Nephron progenitor cell (in vitro differentiated cells): ENCODE data around the gene ALS2CL.

Experiments
- DNase-seq: peaks from one replicate; pipeline ENCODE4 v3.0.0; 2021
- H3K27ac Mint-ChIP-seq: 2 replicates; pipeline ENCODE4 v1.8.0; 2021; ENCODE audit warnings: mild to moderate bottlenecking, moderate library complexity, mixed read lengths
- H3K27me3 Mint-ChIP-seq: 2 replicates; pipeline ENCODE4 v1.8.0; 2021; ENCODE audit warnings: mild to moderate bottlenecking, low read depth, mixed read lengths; ENCODE audit not compliant: poor library complexity
- H3K36me3 Mint-ChIP-seq: 2 replicates; pipeline ENCODE4 v1.8.0; 2021; ENCODE audit warnings: low read depth, mixed read lengths
- H3K4me1 Mint-ChIP-seq: 2 replicates; pipeline ENCODE4 v1.8.0; 2021; ENCODE audit warnings: mixed read lengths
- H3K4me3 Mint-ChIP-seq: 2 replicates; pipeline ENCODE4 v1.8.0; 2021; ENCODE audit warnings: mild to moderate bottlenecking, moderate library complexity, mixed read lengths
- H3K9me3 Mint-ChIP-seq: 2 replicates; pipeline ENCODE4 v1.8.0; 2021; ENCODE audit warnings: mild to moderate bottlenecking, moderate library complexity, mixed read lengths
- TF ChIP-seq, protein P1 (sequence below): fragments of 200-600 bp; sonication (generic); IDR thresholded peaks from 2 replicates; pipeline ENCODE4 v1.5.0; 2021; ENCODE audit warnings: antibody characterized with exemption

ALS2CL gene

GRCh38 chr3:46713050-46713897, 19.8 kb upstream of the ALS2CL start:
- DNase-seq: no peak
- Mint-ChIP-seq H3K4me1 (peaks cover 30% of the 10 kb centered on the region), H3K27ac (no peak overlapping the region)

GRCh38 chr3:46712191-46713049, 18.9 kb upstream of the ALS2CL start:
- H3K36me3 Mint-ChIP-seq: no peaks in the 10 kb centered on the region
- H3K9me3 Mint-ChIP-seq: no peaks in the 10 kb centered on the region
- H3K4me1 Mint-ChIP-seq: peaks cover 30% of the 10 kb centered on the region
- peaks cover 8% of the 10 kb centered on the region for H3K27me3 Mint-ChIP-seq
- DNase-seq: no peak
- TF ChIP-seq, protein P1, sequence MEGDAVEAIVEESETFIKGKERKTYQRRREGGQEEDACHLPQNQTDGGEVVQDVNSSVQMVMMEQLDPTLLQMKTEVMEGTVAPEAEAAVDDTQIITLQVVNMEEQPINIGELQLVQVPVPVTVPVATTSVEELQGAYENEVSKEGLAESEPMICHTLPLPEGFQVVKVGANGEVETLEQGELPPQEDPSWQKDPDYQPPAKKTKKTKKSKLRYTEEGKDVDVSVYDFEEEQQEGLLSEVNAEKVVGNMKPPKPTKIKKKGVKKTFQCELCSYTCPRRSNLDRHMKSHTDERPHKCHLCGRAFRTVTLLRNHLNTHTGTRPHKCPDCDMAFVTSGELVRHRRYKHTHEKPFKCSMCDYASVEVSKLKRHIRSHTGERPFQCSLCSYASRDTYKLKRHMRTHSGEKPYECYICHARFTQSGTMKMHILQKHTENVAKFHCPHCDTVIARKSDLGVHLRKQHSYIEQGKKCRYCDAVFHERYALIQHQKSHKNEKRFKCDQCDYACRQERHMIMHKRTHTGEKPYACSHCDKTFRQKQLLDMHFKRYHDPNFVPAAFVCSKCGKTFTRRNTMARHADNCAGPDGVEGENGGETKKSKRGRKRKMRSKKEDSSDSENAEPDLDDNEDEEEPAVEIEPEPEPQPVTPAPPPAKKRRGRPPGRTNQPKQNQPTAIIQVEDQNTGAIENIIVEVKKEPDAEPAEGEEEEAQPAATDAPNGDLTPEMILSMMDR: no peak
- H3K4me3 Mint-ChIP-seq: no peak overlapping the region
- H3K27ac Mint-ChIP-seq: no peak overlapping the region

More at GRCh38 chr3:46713050-46713897, 19.8 kb upstream of the ALS2CL start:
- Mint-ChIP-seq H3K36me3 (no peaks in the 10 kb centered on the region), H3K4me3 (no peak overlapping the region), H3K27me3 (peaks cover 8% of the 10 kb centered on the region), H3K9me3 (no peaks in the 10 kb centered on the region)
- TF ChIP-seq, protein P1: no peak

- Mint-ChIP-seq H3K4me1 (peaks cover 31% of the 10 kb centered on the region), H3K36me3 (no peaks in the 10 kb centered on the region), H3K27me3 (peaks cover 8% of the 10 kb centered on the region), H3K4me3 (no peak overlapping the region), H3K9me3 (no peaks in the 10 kb centered on the region), H3K27ac (no peak overlapping the region)
- TF ChIP-seq, protein P1: no peak
- no peak for DNase-seq
These were observed 18.3 kb upstream of the ALS2CL start for GRCh38 chr3:46711760-46712159.

GRCh38 chr3:46711305-46711704, 17.8 kb upstream of the ALS2CL start:
- Mint-ChIP-seq H3K27me3 (peaks cover 8% of the 10 kb centered on the region), H3K36me3 (no peaks in the 10 kb centered on the region), H3K4me1 (peaks cover 35% of the 10 kb centered on the region), H3K9me3 (no peaks in the 10 kb centered on the region), H3K27ac (peak overlapping the region; percentile 41), H3K4me3 (no peak overlapping the region)
- TF ChIP-seq, protein P1: no peak
- DNase-seq: no peak

DNA sequence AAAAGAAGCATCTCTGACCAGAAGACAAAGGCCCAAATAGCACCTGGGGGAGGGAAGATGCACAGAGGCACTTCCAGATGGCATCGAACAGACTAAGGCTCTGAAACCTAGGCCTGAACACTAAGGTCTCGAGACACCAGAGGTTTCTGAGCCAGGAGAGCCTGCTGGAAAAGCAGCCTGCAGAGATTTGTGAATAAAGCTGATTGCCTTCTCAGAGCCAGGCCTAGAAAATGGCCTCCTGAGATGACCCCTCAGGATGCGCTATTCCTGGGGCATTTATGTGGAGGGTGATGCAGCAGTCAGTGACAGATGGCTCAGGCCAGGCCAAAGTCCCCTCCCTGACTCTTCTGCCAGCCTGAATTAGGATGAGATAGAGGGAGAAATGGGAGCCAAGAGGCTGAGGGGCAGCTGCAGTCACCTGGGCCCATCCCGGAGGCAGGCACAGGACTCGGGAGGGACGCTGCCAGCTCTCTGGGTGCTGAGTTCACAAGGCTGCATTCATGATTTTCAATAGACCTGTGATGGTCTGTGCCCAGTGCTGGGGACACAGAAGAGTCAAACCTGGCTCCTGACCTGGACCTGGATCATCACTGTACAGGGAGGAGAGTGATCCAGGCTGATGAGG, 17.3 kb upstream of the ALS2CL start:
- DNase-seq: no peak
- TF ChIP-seq, protein P1: no peak
- Mint-ChIP-seq H3K36me3 (no peaks in the 10 kb centered on the region), H3K9me3 (no peaks in the 10 kb centered on the region), H3K27me3 (peaks cover 6% of the 10 kb centered on the region), H3K27ac (peak overlapping the region; percentile 41), H3K4me1 (peaks cover 41% of the 10 kb centered on the region), H3K4me3 (no peak overlapping the region)
